Gastroesophageal sphincter (tissue), 3 donors: ENCODE measurements around the gene PLEKHM2.

Experiments
- CTCF ChIP-seq, 4 experiments: fragments of 200-600 bp in 2 of 4; fragments of 450-650 bp in 2 of 4; sonication (generic) in 1 of 4; IDR thresholded peaks; one replicate each; pipeline ENCODE4 v1.5.1; 2017 to 2019; ENCODE audit warnings: antibody characterized with exemption in 4 of 4, mild to moderate bottlenecking in 2 of 4, moderate library complexity in 2 of 4
- POLR2A ChIP-seq, 2 donors: fragments of 450-650 bp; IDR thresholded peaks; one replicate each; pipeline ENCODE4 v1.6.1; 2017; ENCODE audit warnings: antibody characterized with exemption in 2 of 2, mild to moderate bottlenecking in 2 of 2, moderate library complexity in 1 of 2

GRCh38 chr1:15669074-15669473 is 15.0 kb upstream of the PLEKHM2 start:
- TF ChIP-seq CTCF (IDR thresholded peaks at IDR 0.05) (no peak), POLR2A (IDR thresholded peaks at IDR 0.05) (no peak)
